ENCODE data around the gene NEGR1.

GRCh38 chr1:72224506-72224905 lies 57.8 kb downstream of the NEGR1 start:
- no peak for TF ChIP-seq MEF2A (IDR thresholded peaks at IDR 0.05; ENCODE audit: control insufficient read depth, low read depth, low read length)
- no peak for TF ChIP-seq AFF4 (CRISPR knock-in tag; IDR thresholded peaks at IDR 0.05)
- TF ChIP-seq, protein P1, sequence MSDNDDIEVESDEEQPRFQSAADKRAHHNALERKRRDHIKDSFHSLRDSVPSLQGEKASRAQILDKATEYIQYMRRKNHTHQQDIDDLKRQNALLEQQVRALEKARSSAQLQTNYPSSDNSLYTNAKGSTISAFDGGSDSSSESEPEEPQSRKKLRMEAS (CRISPR knock-in tag; IDR thresholded peaks at IDR 0.05): no peak
- no peak for TF ChIP-seq STAT6 (CRISPR knock-in tag; IDR thresholded peaks at IDR 0.05)
- no peak for TF ChIP-seq HNRNPL (IDR thresholded peaks at IDR 0.05; ENCODE audit: low read depth, low read length)
- TF ChIP-seq TAF15 (IDR thresholded peaks at IDR 0.05; ENCODE audit: low read depth, low read length): no peak
- no peak for TF ChIP-seq ETV6 (IDR thresholded peaks at IDR 0.05; ENCODE audit: borderline replicate concordance in 1 of 2, low read depth in 2 of 2, low read length in 1 of 2)
- TF ChIP-seq ETV6 (CRISPR knock-in tag; IDR thresholded peaks at IDR 0.05; ENCODE audit: borderline replicate concordance): no peak
- no peak for TF ChIP-seq PRDM10 (IDR thresholded peaks at IDR 0.05; ENCODE audit: partially characterized antibody)
